Measurements from ENCODE around the gene ACTL10. TPM values are rescaled to one million over a fixed set of nuclear protein-coding genes. Genes with fewer than 3 reads are reported as not detected.

ACTL10 gene
- total RNA-seq, 1 experiment from 2014 or later = 0.46 TPM

DNA sequence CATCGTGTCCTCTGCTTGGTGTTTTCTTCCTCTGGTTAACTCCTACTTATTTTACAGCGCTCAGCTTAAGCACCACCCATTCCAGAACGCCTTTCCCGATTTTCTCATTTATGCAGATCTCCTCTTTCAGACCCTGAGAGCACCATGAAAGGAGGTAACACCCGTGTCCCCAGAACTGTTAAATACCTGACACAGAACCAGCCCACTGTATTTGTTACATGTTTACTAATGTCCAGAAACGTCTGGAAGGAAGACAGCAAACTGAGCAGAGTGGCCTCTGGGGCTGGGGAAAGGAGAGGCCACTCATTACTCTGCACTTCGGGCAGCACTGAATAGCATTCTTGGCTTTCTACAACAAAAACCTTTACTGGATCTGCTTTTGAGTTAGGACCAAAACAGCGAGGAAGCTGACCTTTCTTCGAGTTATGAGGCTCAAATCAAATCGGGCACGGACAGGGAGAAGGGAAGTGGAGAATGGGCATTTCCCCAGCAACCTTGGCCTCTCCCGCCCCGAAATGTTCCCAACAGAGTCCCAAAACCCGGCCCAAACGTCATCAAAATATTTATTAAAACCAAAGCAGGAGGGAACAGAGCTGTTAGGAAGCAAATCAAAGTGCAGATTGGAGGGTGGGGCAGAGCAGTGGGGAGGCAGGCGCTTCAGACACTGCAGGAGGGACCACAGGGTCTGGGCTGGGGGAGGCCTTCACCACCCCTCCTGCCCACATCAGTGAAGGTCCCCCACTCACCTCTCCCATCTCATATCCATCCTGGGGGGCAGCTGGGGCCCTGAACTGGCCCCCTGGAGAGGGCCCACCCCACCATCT is 8.6 kb downstream of the ACTL10 start:
- H2AFZ ChIP-seq (ENCODE audit: low read length) = no peak overlapping the region
- peak overlapping the region; percentile 1 to 73 (median 5); a peak in 5 of 7 replicates for H3K27ac Mint-ChIP-seq
- no CpG with 5 or more reads among the region's 16 CpGs for WGBS (ENCODE audit: extremely low coverage, insufficient read length, low lambda C conversion rate)
- peaks cover 30% of the 10 kb centered on the region in 2 experiments for H3K4me1 Mint-ChIP-seq
- DNase-seq = no peak
- H3K56ac ChIP-seq (ENCODE audit: insufficient read length, low read depth, low read length) = no peak overlapping the region
- no peak overlapping the region for H2BK15ac ChIP-seq (ENCODE audit: low read depth, low read length)
- H4K91ac ChIP-seq (ENCODE audit: insufficient read length, low read depth, low read length) = no peak overlapping the region
- H3K79me2 ChIP-seq (ENCODE audit: insufficient read depth, low read length) = no peaks in the 10 kb centered on the region
- no peaks in the 10 kb centered on the region for H3K9me3 ChIP-seq (ENCODE audit: control insufficient read depth, low read depth, low read length)
- H3K4me2 ChIP-seq (ENCODE audit: insufficient read depth, insufficient read length, low read length) = peak overlapping the region; percentile 71
- H3K23me2 ChIP-seq (ENCODE audit: insufficient read length, low read depth, low read length, poor library complexity, severe bottlenecking) = peaks cover 21% of the 10 kb centered on the region
- H3K79me1 ChIP-seq (ENCODE audit: insufficient read depth, low read depth, low read length, poor library complexity, severe bottlenecking) = no peaks in the 10 kb centered on the region
- no peaks in the 10 kb centered on the region for H3K27me3 ChIP-seq (ENCODE audit: insufficient read depth, low read length)
- no peak overlapping the region for H3K14ac ChIP-seq (ENCODE audit: insufficient read depth, low read length)
- H4K5ac ChIP-seq (ENCODE audit: insufficient read length, low read depth, low read length) = no peak overlapping the region
- H3K18ac ChIP-seq (ENCODE audit: insufficient read length, low read depth, low read length) = no peak overlapping the region
- TF ChIP-seq, protein P1, sequence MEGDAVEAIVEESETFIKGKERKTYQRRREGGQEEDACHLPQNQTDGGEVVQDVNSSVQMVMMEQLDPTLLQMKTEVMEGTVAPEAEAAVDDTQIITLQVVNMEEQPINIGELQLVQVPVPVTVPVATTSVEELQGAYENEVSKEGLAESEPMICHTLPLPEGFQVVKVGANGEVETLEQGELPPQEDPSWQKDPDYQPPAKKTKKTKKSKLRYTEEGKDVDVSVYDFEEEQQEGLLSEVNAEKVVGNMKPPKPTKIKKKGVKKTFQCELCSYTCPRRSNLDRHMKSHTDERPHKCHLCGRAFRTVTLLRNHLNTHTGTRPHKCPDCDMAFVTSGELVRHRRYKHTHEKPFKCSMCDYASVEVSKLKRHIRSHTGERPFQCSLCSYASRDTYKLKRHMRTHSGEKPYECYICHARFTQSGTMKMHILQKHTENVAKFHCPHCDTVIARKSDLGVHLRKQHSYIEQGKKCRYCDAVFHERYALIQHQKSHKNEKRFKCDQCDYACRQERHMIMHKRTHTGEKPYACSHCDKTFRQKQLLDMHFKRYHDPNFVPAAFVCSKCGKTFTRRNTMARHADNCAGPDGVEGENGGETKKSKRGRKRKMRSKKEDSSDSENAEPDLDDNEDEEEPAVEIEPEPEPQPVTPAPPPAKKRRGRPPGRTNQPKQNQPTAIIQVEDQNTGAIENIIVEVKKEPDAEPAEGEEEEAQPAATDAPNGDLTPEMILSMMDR (conservative IDR thresholded peaks at IDR 0.05) = no peak
- H2BK12ac ChIP-seq (ENCODE audit: insufficient read length, low read depth, low read length) = no peak overlapping the region
- no peak overlapping the region for H2BK20ac ChIP-seq (ENCODE audit: low read depth, low read length, poor library complexity, severe bottlenecking)
- peaks cover 34 to 62% (median 53%) of the 10 kb centered on the region in 3 experiments; a peak in 6 of 7 replicates for H3K36me3 Mint-ChIP-seq (ENCODE audit: insufficient read depth in 1 of 3, low read depth in 3 of 3)
- no peaks in the 10 kb centered on the region for H4K20me1 ChIP-seq (ENCODE audit: control insufficient read depth, insufficient read depth, insufficient read length)
- H3K9ac ChIP-seq (ENCODE audit: extremely low read depth, insufficient read length, low read length) = no peak overlapping the region
- H3K27ac ChIP-seq (ENCODE audit: insufficient read length, low read depth, low read length) = no peak overlapping the region
- no peak overlapping the region for H2BK120ac ChIP-seq (ENCODE audit: low read depth, low read length, poor library complexity, severe bottlenecking)
- H3K4me1 ChIP-seq (ENCODE audit: insufficient read depth, low read length) = peaks cover 4% of the 10 kb centered on the region; the same call in 1 of the 2 replicates
- H3K27me3 Mint-ChIP-seq (ENCODE audit: low read depth) = peaks cover 2% of the 10 kb centered on the region
- H3K23ac ChIP-seq (ENCODE audit: insufficient read length, low read depth, low read length) = no peak overlapping the region
- no peak overlapping the region for H2BK5ac ChIP-seq (ENCODE audit: insufficient read length, low read length)
- H4K8ac ChIP-seq (replicated peaks; ENCODE audit: insufficient read length, low read depth, low read length) = no peak overlapping the region
- peak overlapping the region; percentile 49 to 76 for H3K4me3 Mint-ChIP-seq
- no peaks in the 10 kb centered on the region; a peak in 1 of 5 replicates for H3K9me3 Mint-ChIP-seq
- no peak overlapping the region for H3K4ac ChIP-seq (ENCODE audit: low read depth, low read length)
- no peak overlapping the region for H3T11ph ChIP-seq (ENCODE audit: low read length)
- H2AK5ac ChIP-seq (ENCODE audit: insufficient read length, low read length) = no peak overlapping the region

Data from H9 (cell line).